Activated T-helper 1 cell treated with anti-CD3 and anti-CD28 coated beads, Interleukin-12 subunit alpha, Interleukin-12 subunit beta, Interleukin-2, Interleukin-4 antibody, amounts not matched to agents 30 ng/mL and 10 ng/mL and 1 ng/mL, durations not matched to agents 14 hours and 24 hours and 36 hours (primary cell): ENCODE results near the gene SLC4A7. TPM values are rescaled to one million over a fixed set of nuclear protein-coding genes. Genes with fewer than 3 reads are reported as not detected.
"Not testable (repeated sequence)": the region's sequence is repeated elsewhere in the genome, so short reads cannot be mapped to it uniquely, and the experiment has no call there.

Experiments
- DNase-seq: peaks from one replicate; pipeline ENCODE4 v3.0.0; 2021; ENCODE audit warnings: low spot score
- H3K27ac Mint-ChIP-seq: one replicate; pipeline ENCODE4 v1.8.0; 2021; ENCODE audit warnings: mild to moderate bottlenecking, mixed read lengths
- H3K27me3 Mint-ChIP-seq: one replicate; pipeline ENCODE4 v1.8.0; 2022; ENCODE audit warnings: mild to moderate bottlenecking, moderate library complexity, mixed read lengths; ENCODE audit not compliant: insufficient read depth
- H3K36me3 Mint-ChIP-seq: one replicate; pipeline ENCODE4 v1.8.0; 2021; ENCODE audit warnings: low read depth, mixed read lengths
- H3K4me1 Mint-ChIP-seq: one replicate; pipeline ENCODE4 v1.8.0; 2021; ENCODE audit warnings: low read depth, mixed read lengths
- H3K4me3 Mint-ChIP-seq: one replicate; pipeline ENCODE4 v1.8.0; 2021; ENCODE audit warnings: mild to moderate bottlenecking, moderate library complexity, mixed read lengths
- H3K9me3 Mint-ChIP-seq: one replicate; pipeline ENCODE4 v1.8.0; 2021; ENCODE audit warnings: mixed read lengths
- intact Hi-C: fragments of 100-400 bp; cut with micrococcal nuclease; formaldehyde crosslinking; loops from one replicate; pipeline ENCODE4 v1.15.1; 2024
- total RNA-seq: library from RNA; stranded (reverse); gene quantifications from 2 replicates; pipeline ENCODE4 v1.2.3, GENCODE V29; 2022

The SLC4A7 gene
- total RNA-seq, 1 donor from 2014 or later = 65.5 TPM

GRCh38 chr3:27392950-27393679 lies 91.1 kb downstream of the SLC4A7 start:
- H3K36me3 Mint-ChIP-seq = peaks cover 30% of the 10 kb centered on the region

GRCh38 chr3:27392414-27392813 lies 91.8 kb downstream of the SLC4A7 start:
- H3K27ac Mint-ChIP-seq, H3K4me3 Mint-ChIP-seq, H3K4me1 Mint-ChIP-seq, H3K27me3 Mint-ChIP-seq, H3K9me3 Mint-ChIP-seq, intact Hi-C loops, DNase-seq: not testable (repeated sequence)
- H3K36me3 Mint-ChIP-seq = peaks cover 29% of the 10 kb centered on the region

More at GRCh38 chr3:27392950-27393679, 91.1 kb downstream of the SLC4A7 start:
- Mint-ChIP-seq H3K9me3 (no peaks in the 10 kb centered on the region), H3K27ac (no peak overlapping the region), H3K4me3 (no peak overlapping the region), H3K4me1 (peaks cover 10% of the 10 kb centered on the region), H3K27me3 (no peaks in the 10 kb centered on the region)
- no peak for DNase-seq
- intact Hi-C loops = no loop called here

- Mint-ChIP-seq H3K4me1 (peaks cover 10% of the 10 kb centered on the region), H3K4me3 (no peak overlapping the region), H3K36me3 (peaks cover 26% of the 10 kb centered on the region), H3K9me3 (no peaks in the 10 kb centered on the region), H3K27ac (no peak overlapping the region), H3K27me3 (no peaks in the 10 kb centered on the region)
- no peak for DNase-seq
- intact Hi-C loops = no loop called here
Observed at GRCh38 chr3:27391796-27392195, 92.4 kb downstream of the SLC4A7 start.

- Mint-ChIP-seq H3K4me3 (no peak overlapping the region), H3K9me3 (no peaks in the 10 kb centered on the region), H3K27me3 (no peaks in the 10 kb centered on the region), H3K27ac (no peak overlapping the region), H3K36me3 (peaks cover 27% of the 10 kb centered on the region), H3K4me1 (peaks cover 6% of the 10 kb centered on the region)
- DNase-seq = no peak
- intact Hi-C loops = no loop called here
Observed at GRCh38 chr3:27387625-27388024, 96.6 kb downstream of the SLC4A7 start.

- no peak overlapping the region for H3K4me3 Mint-ChIP-seq
- H3K27me3 Mint-ChIP-seq = no peaks in the 10 kb centered on the region
- H3K4me1 Mint-ChIP-seq = no peaks in the 10 kb centered on the region
- H3K36me3 Mint-ChIP-seq = peaks cover 20% of the 10 kb centered on the region
- H3K27ac Mint-ChIP-seq = no peak overlapping the region
- intact Hi-C loops = no loop called here
- DNase-seq = no peak
- no peaks in the 10 kb centered on the region for H3K9me3 Mint-ChIP-seq
Observed at GRCh38 chr3:27385504-27385903, 98.7 kb downstream of the SLC4A7 start.

GRCh38 chr3:27384191-27384590 lies 100.0 kb downstream of the SLC4A7 start:
- Mint-ChIP-seq H3K27ac (no peak overlapping the region), H3K36me3 (peaks cover 18% of the 10 kb centered on the region)
- DNase-seq = no peak

GRCh38 chr3:27380433-27381357 lies 103.5 kb downstream of the SLC4A7 start:
- Mint-ChIP-seq H3K27ac (no peak overlapping the region), H3K27me3 (no peaks in the 10 kb centered on the region), H3K9me3 (no peaks in the 10 kb centered on the region), H3K36me3 (peaks cover 17% of the 10 kb centered on the region), H3K4me1 (no peaks in the 10 kb centered on the region), H3K4me3 (no peak overlapping the region)
- DNase-seq = no peak
- intact Hi-C loops = loop anchor here (1.0 kb wide), 1 partner anchor 11 kb away; the partner anchor contains the start of gene NEK10

More at GRCh38 chr3:27384191-27384590, 100.0 kb downstream of the SLC4A7 start:
- Mint-ChIP-seq H3K4me1 (no peaks in the 10 kb centered on the region), H3K9me3 (no peaks in the 10 kb centered on the region), H3K4me3 (no peak overlapping the region), H3K27me3 (no peaks in the 10 kb centered on the region)
- intact Hi-C loops = loop anchor here (1.0 kb wide), 1 partner anchor 48 kb away; no protein-coding TSS in a partner anchor

GRCh38 chr3:27378331-27378730 lies 105.9 kb downstream of the SLC4A7 start:
- H3K27ac Mint-ChIP-seq = no peak overlapping the region
- intact Hi-C loops = no loop called here
- no peak overlapping the region for H3K4me3 Mint-ChIP-seq
- peaks cover 8% of the 10 kb centered on the region for H3K36me3 Mint-ChIP-seq
- no peaks in the 10 kb centered on the region for H3K27me3 Mint-ChIP-seq
- DNase-seq = no peak
- H3K9me3 Mint-ChIP-seq = no peaks in the 10 kb centered on the region
- H3K4me1 Mint-ChIP-seq = no peaks in the 10 kb centered on the region

- no peak for DNase-seq
- Mint-ChIP-seq H3K36me3 (peaks cover 3% of the 10 kb centered on the region), H3K4me1 (no peaks in the 10 kb centered on the region), H3K4me3 (no peak overlapping the region), H3K9me3 (no peaks in the 10 kb centered on the region), H3K27me3 (no peaks in the 10 kb centered on the region), H3K27ac (no peak overlapping the region)
- intact Hi-C loops = no loop called here
Observed at GRCh38 chr3:27376109-27376772, 107.9 kb downstream of the SLC4A7 start.

GRCh38 chr3:27368831-27369607 lies 115.2 kb downstream of the SLC4A7 start, which contains the start of gene NEK10:
NEK10 (minus strand) TSS chr3:27369383; CDS start chr3:27352882, 16,501 bp downstream.
- Mint-ChIP-seq H3K9me3 (no peaks in the 10 kb centered on the region), H3K27me3 (peaks cover 4% of the 10 kb centered on the region), H3K4me1 (peaks cover 16% of the 10 kb centered on the region), H3K36me3 (peaks cover 1% of the 10 kb centered on the region), H3K4me3 (peak within 1 kb of the TSS; percentile 89), H3K27ac (peak within 1 kb of the TSS; percentile 52)
- intact Hi-C loops = loop anchor here (1.0 to 2.0 kb wide), 6 partner anchors 11 to 980 kb away; partner anchors contain the start of genes CMC1 and SLC4A7
- DNase-seq = peak; percentile 88

- intact Hi-C loops = no loop called here
- no peak for DNase-seq
- Mint-ChIP-seq H3K9me3 (no peaks in the 10 kb centered on the region), H3K36me3 (no peaks in the 10 kb centered on the region), H3K4me3 (no peak overlapping the region), H3K27me3 (peaks cover 4% of the 10 kb centered on the region), H3K27ac (no peak overlapping the region), H3K4me1 (peaks cover 16% of the 10 kb centered on the region)
Observed at GRCh38 chr3:27366062-27366591, 118.1 kb downstream of the SLC4A7 start.
